C1 segment of cervical spinal cord (tissue), 14 donors: Measurements from ENCODE around the gene TRIM37.
"Not testable (repeated sequence)": the region's sequence is repeated elsewhere in the genome, so short reads cannot be mapped to it uniquely, and the experiment has no call there.

Experiments
- DNase-seq, 14 donors: peaks; one replicate each; lab custom pipeline; 2025; lab: John Stamatoyannopoulos, UW

The TRIM37 gene

DNA sequence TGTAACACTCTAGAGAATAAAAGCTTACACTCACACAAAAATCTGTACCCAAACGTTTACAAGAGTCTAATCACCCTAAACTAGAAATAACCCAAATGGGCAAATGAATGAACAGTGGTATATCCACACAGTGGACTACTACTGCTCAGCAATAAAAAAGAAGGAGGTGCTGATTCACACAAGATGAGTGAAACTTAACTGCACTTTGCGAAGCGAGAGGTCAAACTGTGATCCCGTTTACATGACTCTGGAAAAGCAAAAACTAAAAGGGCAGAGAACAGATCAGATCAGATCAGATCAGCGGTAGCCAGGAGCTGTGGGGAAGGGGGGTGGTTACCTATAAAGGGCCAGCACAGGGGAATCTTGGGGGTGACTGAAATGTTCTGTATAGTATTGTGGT lies 113.4 kb downstream of the TRIM37 start:
- no peak for DNase-seq

DNA sequence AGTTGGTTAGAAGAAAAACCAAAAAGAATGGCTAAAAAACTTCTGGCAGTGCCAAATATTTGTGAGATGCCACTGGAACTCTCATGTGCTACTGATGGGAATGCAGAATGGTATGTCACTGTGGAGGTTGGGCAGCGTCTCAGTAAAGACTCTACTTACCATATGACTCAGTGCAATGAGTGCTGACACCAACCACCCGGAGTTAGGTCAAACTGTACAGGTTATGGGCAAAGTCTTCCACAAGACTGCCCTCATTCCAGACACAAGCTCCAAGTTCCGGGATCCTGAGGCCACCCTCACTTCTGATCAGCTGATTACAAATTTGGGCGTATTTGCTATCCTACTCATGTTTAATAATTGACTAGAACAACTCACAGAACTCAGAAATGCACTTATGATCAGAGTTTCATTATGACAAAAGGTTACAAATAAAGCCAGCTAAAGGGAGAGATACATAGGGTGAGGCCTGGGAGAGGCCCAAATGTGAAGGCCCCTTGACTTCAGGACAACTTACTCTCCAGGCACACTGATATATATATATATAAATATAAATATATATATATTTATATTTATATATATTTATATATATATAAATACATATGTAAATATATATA lies 114.9 kb downstream of the TRIM37 start:
- no peak for DNase-seq

DNA sequence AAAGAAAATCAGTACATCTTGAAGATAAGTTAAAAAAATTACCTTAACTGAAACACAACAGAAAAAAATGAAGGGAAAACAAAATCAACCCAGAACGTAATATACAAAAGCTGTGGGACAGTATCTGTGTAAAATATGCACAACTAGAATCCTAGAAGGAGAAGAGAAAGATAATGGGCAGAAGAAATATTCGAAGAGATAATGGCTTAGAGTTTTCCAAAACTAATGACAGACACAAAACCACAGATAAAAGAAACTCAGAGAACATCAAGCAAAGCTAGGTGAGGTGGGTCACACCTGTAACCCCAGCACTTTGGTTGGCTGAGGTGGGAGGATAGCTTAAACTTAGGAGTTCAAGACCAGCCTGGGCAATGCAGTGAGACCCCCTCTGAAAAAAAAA lies 117.1 kb downstream of the TRIM37 start:
- DNase-seq, result no peak

DNA sequence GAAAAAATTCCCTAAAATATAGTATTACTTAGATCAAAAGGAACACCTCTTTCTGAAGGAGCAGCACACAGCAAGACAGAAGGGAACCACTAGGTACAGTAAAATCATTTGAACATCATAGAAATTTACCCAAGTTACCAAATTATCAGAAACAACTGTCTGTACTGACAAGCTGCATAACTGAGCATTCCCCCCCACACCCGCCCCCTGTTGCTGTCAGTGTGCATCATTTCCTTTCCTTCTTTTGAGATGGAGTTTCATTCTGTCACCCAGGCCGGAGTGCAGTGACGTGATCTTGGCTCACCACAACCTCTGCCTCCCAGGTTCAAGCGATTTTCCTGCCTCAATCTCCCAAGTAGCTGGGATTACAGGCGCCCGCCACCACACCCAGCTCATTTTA lies 120.7 kb downstream of the TRIM37 start:
- no peak for DNase-seq

DNA sequence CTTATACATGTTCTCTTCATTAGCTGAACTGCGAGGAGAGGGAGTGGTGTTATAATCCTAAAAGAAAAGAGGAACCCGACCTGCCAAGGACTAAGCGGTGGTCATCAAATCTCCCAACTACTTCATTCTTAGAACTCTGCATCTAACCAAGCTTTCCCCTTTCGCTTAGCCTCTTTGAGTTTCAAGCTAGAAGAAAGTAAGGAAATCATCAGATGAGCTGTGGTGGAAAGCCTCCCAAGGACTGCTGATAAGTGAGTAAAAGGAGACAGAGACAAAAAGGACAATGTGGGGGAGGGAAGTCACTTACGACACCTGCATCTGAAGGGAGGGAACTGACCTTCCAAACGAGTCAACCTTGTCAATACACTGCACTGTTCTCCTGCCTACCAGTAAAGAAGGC lies 121.3 kb downstream of the TRIM37 start:
- no peak for DNase-seq

DNA sequence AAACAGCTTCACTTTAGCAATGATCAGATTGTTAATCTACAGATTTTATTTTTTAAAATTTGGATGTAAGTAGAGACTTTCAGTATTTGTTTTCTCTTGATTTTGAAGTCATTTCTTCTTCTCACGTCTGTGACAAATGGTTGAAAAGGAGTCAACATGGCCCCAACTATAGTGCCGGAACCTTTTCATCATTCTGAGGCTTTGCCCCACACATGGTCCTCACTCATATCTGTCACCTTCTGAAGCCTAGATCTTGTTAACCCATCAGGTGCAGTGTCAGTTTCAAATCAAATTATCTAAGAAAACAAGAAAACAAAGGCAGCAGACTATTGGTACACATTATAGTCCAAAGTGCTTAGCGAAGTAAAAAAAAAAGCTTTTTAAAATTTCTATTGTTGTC lies 124.1 kb downstream of the TRIM37 start:
- DNase-seq, result no peak

DNA sequence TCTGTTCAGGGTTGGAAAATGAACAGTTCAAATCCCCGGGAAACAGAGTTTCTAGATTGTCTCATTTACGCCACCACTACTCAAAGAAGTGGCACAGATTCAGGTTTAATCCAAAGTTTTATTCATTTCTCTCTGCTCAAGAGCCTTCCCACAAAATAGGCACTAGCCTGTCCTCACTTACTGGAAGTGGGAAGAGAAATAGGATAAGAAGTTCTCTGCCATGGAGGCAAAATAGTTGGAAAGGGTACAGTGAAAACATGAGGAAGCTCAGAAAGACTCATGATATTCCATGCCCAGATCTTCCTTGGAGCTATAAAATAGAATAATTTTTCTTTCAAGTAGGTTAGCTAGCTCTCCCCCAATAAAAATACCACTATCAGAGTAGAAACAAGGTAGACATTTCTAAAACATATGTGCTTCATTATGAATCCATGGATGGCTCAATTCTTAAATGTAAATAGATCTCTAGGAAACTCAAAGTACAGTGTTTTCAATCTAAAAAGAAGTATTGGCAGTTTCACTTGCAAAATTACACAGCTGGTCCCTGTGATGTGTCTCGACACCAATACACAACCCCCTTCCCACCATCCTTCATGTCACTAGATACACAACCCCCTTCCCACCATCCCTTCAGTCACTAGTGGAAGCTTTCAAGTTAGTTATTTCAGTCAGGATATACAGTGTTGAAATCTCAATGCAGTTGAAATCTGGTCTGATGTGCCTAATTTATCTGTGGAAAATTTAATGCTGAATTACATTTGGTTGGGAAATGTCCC lies 125.8 kb downstream of the TRIM37 start:
- DNase-seq, result no peak

DNA sequence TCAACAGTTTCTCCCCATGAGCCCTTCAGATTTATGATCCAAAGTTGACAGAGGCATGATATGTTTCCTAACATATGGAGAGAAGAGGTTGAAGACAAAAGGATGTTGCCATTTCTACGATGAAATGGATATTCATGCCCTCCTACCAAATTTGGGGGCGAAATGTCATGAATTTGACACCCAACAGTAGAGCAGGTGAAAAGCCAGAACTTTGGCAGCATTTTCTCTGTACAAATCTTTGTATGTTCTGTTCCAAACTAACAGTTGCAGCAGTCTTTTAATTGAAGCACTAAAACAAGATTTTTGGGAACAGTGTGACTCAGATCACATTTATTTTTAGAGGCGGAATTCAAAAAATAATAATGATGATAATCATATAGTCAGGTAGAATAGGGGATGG lies 130.1 kb downstream of the TRIM37 start:
- no peak for DNase-seq

DNA sequence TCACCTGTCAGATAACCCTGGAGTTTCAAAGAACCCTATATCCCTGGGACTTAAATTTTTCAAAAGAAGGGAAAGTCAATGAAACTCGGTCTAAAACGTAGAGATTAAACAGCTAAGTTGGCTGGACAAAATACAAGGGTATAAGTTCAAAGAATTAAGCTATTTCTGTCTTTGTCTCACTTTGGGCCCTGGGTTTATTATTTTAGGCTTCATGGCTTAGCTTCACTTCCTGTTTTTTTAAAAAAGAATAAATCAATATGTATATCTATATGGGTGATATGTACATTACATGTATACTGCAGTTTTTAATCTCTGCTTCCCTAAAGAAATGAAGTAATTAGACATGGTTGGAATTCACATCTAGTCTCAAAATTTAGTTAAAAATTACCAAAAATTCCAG lies 132.3 kb downstream of the TRIM37 start:
- DNase-seq, result no peak

DNA sequence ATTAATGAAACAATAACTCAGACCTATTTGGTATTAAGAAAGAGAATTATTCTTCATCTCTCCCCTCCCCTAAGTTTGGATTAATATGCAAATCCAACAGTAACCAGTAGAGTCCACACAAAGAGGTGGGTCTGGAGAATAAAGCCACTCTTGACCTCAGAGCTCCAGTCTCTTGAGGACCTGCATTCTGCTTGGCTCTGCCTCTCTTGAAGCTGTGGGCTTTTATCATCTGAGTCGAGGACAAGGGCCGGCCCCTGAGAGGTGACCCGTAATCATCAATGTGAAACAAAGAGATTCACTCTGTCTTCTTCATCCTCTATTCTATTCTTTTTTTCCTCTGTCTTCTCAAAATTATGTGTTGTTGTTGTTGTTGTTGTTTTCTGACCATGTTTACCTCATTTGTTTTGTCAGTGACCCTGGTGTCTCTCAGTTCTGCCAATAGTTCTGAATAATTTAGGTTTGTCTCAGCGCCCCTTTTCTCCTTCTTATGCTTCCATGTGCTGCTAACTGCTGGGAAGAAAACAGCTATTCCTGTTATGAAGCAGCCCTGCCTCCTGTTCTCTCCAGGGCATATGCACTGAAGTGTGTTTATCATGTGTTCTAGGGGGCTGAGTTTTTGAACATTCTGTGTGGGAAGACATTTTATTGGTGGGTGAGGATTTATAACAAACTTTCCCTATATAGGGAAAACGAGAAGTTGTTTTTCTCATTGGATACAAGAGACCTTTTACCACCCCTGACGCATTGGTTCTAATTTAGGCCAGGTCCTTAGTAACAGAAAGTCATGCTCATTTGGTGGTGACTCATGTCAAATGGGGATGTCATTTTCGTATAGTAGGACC lies 135.8 kb downstream of the TRIM37 start:
- no peak for DNase-seq

DNA sequence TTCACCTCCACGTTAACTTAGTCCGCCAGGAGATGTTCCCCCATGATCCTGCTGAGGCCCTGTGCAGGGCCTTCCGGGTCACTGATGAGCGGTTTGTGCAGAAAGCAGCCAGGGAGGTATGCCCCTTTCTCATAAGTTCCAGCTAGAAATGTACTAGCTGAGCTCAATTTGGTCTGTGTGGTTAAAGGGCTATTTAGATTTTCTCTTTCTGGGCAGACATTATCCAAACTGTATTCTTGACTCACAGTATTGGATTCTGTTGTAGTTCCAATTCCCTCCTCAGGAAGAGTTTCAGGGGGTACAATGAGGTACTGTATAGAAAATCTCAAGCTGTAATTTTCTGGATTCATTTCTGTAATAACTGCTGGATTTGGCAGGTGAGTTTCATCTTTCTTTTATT lies 137.1 kb downstream of the TRIM37 start:
- no peak for DNase-seq

DNA sequence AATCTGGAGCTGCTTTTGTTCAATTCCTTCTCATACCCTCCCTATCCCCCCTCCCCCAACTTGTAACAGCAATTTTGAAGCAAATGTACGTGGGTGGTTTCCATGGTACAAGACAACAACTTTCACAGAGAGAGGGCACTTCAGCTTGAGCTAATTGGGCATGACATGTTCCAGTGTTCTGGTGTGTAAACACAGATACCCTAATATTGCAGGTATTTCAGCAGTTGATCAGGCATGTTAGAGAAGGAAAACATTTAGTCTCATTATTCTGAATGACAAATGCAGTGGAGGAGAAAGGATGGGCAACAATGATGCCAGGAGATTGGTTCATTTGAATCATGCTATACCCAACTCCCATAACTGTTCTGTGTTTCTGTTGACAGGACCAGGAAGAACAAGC lies 137.5 kb downstream of the TRIM37 start:
- no peak for DNase-seq

DNA sequence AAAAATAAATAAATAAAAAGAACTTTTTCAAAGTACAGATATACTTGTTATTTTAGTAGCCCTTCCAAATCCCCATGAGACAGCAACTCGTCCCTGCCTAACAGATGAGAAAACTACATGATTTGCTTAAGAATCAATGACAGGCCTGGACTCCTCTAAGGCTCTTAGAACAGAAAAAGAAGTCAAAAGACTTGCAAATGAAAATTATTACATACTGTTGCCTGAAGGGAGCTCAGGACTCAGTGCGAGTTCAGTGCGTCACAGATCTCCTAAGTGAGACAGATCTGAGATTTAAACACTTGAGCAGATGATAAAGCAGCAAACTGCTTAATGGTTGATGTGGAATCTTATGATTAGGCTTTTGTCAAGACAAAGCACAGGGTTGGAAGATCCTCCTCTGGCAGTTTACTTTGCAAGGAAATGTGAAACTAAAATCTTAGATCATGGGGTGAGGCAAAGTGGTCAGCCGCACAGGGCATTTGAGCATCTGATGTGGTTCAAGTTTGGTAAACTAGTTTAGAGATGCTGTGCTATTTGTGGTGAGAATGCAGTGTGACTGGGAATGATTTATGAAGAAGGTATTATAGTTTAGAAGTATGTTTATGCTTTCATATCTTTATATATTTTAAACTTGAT lies 138.1 kb downstream of the TRIM37 start:
- no peak for DNase-seq

DNA sequence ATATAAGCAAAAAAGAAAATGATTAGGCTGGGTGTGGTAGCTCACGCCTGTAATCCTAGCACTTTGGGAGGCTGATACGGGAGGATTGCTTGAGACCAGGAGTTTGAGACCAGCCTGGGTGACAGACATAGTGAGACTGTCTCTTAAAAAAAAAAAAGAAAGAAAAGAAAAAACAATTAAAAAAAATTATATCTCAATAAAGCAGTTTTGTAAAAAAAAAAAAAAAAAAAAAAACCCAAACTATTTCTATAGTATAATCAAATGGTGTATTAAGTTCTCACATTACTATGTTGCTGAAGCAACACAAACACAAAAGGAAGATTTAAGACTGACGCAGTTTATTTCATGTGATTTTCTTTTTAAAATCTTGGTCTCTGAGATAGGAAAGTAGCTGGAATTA lies 140.5 kb downstream of the TRIM37 start:
- no peak for DNase-seq

DNA sequence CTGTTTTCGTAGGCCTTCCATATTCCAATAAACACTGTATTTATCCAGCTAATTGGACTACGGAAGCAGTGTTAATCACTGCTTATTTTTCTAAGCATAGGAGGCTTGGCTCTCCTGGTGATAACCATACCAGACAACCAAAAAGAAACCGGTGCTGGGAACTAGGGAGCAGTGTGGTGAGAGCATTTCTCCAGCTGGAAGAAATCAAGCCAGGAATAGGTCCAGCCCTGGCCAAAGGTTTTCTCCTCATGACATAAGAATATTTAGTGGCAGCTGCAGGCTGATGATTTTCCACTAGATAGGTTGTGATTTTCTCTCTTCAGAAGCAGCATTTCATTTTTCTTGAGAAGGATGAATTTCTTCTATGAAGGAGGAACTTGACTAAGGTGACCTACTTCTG lies 141.5 kb downstream of the TRIM37 start:
- DNase-seq, result no peak

DNA sequence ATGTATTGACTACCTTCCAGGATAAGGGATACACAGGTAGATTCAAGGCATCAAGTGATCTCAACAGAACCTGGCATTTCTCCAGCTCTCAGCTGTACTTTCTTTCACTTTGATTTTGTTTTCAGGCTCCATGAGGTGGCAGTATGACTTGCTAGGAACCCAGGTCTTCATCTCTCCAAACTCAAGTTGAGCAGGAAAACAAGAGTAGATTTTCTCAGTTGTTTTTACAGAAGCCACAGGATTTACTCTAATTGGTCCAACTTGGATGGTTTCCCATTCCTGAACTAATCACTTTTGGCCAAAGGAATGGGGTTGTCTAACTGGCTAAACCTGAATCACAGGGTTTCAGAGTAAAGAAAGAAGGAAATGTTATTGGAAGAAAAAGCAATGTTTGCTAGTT lies 146.6 kb downstream of the TRIM37 start:
- no peak for DNase-seq

DNA sequence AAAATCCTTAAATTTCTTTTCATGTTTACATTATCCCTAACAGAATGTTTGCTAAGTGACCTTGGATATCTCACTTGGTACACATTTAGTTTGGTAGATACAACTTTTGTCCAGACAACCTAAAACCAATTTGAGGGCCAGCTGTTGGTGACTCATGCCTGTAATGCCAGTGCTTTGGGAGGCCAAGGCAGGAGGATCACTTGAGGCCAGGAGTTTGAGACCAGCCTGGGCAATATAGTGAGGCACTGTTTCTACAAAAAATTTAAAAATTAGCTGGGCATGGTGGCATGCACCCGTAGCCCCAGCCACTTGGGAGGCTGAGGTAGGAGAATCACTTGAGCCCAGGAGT lies 149.0 kb downstream of the TRIM37 start:
- not testable (repeated sequence) for DNase-seq

DNA sequence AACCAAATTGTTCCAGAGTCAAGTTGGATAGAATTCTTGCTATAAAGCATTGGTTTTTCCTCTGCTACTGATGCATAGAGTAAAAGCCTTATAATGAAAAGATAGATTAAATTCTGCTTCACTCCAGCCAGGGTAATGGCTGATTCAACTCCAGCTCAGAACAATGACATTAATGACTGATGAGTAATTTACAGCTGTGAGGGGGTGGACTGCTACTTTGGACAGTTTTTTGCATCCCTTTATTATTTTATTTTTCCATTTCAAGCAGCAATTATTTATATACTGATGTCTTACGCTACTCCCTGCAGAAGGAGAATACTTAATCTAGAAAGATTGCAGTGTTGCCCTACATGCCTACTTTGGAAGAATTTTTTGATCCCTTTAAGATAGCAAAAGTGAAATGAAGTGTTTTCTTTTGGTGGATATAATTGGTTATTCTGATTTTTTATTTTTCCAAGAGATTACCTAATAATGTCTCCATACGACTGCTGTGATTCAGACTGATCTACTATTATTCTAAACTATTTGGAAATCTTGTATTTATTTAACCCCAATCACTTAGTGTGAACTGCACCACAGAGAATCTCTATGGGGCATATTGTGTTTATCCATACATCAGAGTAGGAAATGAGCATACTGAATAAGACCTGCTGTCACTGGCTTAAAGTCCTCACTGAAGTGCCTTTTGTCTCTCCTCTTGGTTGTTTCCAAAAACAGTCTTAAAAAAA lies 149.5 kb downstream of the TRIM37 start:
- DNase-seq, result no peak

DNA sequence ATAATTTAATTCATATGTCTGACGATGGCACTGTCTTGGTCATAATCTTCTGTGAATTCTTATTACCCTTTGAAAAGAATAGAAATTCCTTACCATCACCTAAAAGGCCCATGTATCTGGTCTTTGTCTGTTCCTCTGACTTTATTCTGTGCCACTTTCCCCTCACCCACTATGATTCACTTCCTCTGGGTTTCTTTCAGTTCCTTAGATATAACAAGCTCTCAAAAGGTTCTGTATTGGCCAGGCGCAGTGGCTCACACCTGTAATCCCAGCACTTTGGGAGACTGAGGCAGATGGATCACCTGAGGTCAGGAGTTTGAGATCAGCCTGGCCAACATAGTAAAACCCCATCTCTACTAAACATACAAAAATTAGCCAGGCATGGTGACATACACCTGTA lies 152.3 kb downstream of the TRIM37 start:
- DNase-seq, result not testable (repeated sequence)

DNA sequence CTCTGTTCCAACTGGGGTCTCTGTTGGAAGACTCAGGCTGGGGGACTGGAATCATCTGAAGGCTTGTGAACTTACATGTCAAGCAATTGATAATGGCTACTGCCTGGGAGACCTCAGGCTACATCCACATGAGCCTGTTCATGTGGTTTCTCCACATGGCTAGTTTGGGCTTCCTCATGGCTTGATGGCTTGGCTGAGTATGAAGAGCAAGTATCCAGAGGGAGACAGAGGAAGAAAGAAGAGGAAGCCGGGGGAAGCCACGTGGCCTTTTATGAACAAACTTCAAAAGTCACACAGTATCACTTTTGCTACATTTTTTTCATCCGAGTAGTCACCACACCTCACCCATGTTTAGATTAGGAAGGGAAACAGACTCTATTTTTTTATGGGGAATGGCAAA lies 158.9 kb downstream of the TRIM37 start:
- DNase-seq, result no peak

DNA sequence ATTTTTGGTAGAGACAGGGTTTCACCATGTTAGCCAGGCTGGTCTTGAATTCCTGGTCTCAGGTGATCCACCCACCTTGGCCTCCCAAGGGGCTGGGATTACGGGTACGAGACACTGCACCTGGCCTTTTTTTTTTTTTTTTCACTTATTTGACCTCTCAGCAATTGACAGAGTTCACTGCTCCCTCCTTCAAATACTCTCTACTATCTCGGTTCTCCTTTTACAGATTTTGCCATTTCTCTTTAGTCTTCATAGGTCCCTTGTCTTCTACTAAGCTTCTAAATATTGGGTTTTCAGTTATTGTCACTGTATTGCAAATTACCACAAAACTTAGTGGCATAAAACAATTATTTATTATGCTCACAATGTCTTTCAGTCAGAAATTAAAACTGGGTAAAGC lies 159.3 kb downstream of the TRIM37 start:
- DNase-seq, result no peak

DNA sequence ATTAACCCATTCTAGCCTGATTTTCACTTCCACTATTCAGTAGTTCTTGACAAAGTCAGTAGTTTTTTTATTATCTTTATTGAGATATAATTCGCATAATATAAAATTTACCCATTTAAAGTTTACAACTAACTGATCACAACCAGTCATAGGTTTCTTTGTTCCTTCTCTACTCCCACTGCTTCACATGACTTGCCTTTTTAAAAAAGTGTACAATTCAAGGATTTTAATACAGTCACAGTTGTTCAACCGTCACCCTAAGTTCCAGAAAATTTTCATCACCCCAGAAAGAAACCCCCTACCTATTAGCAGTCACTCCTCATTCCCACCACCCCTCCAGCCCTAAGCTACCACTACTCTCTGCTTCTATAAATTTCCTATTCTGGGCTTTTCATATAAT lies 162.5 kb downstream of the TRIM37 start:
- no peak for DNase-seq
